Immature natural killer cell (primary cell): ENCODE data around the gene PIK3R1. TPM values are rescaled to one million over a fixed set of nuclear protein-coding genes. Genes with fewer than 3 reads are reported as not detected.

Experiments used
- DNase-seq, 3 donors: peaks; one replicate each; pipeline ENCODE4 v3.0.0; 2022; ENCODE audit warnings: mixed read lengths in 1 of 3
- H3K27ac Mint-ChIP-seq, 6 donors: one replicate each; pipeline ENCODE4 v1.8.0; 2020; ENCODE audit warnings: mixed read lengths in 6 of 6, mild to moderate bottlenecking in 5 of 6, inconsistent platforms in 4 of 6, moderate library complexity in 3 of 6
- H3K27me3 Mint-ChIP-seq, 3 donors: one replicate each; pipeline ENCODE4 v1.8.0; 2020 to 2021; ENCODE audit warnings: low read depth in 3 of 3, mild to moderate bottlenecking in 3 of 3, mixed read lengths in 3 of 3, moderate library complexity in 3 of 3, inconsistent platforms in 1 of 3
- H3K36me3 Mint-ChIP-seq, 3 donors: one replicate each; pipeline ENCODE4 v1.8.0; 2020; ENCODE audit warnings: mixed read lengths in 3 of 3, inconsistent platforms in 2 of 3, mild to moderate bottlenecking in 2 of 3
- H3K4me1 Mint-ChIP-seq, 2 donors: one replicate each; pipeline ENCODE4 v1.8.0; 2020; ENCODE audit warnings: inconsistent platforms in 2 of 2, mild to moderate bottlenecking in 2 of 2, mixed read lengths in 2 of 2, moderate library complexity in 1 of 2
- H3K4me3 Mint-ChIP-seq, 5 donors: one replicate each; pipeline ENCODE4 v1.8.0; 2020; ENCODE audit warnings: mild to moderate bottlenecking in 5 of 5, mixed read lengths in 5 of 5, inconsistent platforms in 3 of 5, moderate library complexity in 3 of 5
- H3K9me3 Mint-ChIP-seq, 6 donors: one replicate each; pipeline ENCODE4 v1.8.0; 2020; ENCODE audit warnings: mild to moderate bottlenecking in 6 of 6, mixed read lengths in 6 of 6, inconsistent platforms in 4 of 6, moderate library complexity in 3 of 6
- polyA plus RNA-seq, 3 donors: library from polyadenylated mRNA; unstranded; fragments of 300-500 nt; fragmentation: Illumina TruSeq; gene quantifications; one replicate each; pipeline ENCODE4 v1.2.3, GENCODE V29; 2021

Gene PIK3R1
- polyA plus RNA-seq, 3 donors from 2014 or later: 62.7 to 80.0 (median 66.8) TPM

DNA sequence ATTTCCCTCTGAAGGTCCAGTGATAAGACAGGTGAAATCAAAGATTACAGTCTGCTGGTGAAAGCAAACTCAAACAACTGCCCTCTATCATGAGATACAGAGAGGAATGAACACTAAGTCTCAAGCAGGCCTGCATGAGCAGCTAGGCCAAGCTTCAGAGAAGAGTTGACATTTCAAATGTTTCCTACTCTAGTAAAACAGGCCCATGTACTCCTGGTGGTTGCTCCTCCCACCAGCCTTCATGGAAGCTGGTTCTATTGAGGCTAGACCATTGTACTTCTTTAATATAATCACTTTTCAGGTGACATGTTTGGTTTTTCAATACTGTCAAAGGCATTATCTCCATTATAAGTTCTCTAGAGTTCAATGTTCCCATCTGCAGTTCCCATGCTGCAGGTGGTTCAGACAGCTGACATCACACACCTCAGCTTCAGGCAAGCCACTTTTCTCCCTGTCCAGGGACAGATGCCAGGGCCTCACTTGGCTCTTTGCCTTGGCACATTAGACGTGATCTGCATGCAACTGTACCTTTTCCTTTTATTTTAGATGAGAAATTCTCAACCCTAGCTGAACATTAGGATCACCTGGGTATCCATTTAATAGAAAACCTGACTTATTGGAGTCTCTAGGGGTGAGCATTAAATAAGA lies 89.8 kb downstream of the PIK3R1 start:
- H3K4me1 Mint-ChIP-seq: peaks cover 19 to 26% of the 10 kb centered on the region in 2 donors
- no peak overlapping the region for H3K4me3 Mint-ChIP-seq
- H3K36me3 Mint-ChIP-seq: peaks cover 4 to 5% (median 4%) of the 10 kb centered on the region in 3 donors
- DNase-seq: no peak
- no peaks in the 10 kb centered on the region for H3K9me3 Mint-ChIP-seq
- H3K27me3 Mint-ChIP-seq: peaks cover 2 to 6% (median 3%) of the 10 kb centered on the region in 3 donors
- peak overlapping the region in 2 of 6 donors; percentile 8 to 9 for H3K27ac Mint-ChIP-seq

GRCh38 chr5:68306361-68307014 lies 90.9 kb downstream of the PIK3R1 start:
- Mint-ChIP-seq H3K36me3 (peaks cover 4% of the 10 kb centered on the region in 3 donors), H3K27ac (no peak overlapping the region)

DNA sequence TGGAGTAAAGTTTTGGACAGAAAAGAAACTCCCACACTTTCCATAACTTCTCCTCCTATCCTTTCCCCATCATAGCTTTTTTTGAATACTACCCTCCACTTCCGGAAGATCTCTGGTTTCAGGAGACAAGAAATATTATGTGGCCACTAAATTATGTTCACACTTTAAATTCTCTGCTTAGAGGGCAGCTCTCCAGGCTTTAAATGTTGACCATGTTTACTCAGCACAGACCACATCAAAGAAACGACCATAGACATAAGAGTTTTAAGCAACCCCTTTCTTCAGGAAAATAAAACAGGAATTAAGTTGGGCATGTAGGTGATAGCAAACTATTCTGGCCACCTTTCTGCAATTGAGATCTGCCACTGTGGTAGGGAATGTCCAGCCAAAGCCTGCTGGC lies 97.8 kb downstream of the PIK3R1 start:
- Mint-ChIP-seq H3K4me3 (no peak overlapping the region), H3K27ac (no peak overlapping the region), H3K36me3 (no peaks in the 10 kb centered on the region), H3K9me3 (no peaks in the 10 kb centered on the region), H3K27me3 (peaks cover 0 to 3% (median under 1%) of the 10 kb centered on the region in 3 donors), H3K4me1 (peaks cover 13 to 32% of the 10 kb centered on the region in 2 donors)
- no peak for DNase-seq

More at GRCh38 chr5:68306361-68307014, 90.9 kb downstream of the PIK3R1 start:
- Mint-ChIP-seq H3K27me3 (peaks cover 2 to 6% (median 3%) of the 10 kb centered on the region in 3 donors), H3K4me1 (peaks cover 19 to 26% of the 10 kb centered on the region in 2 donors), H3K9me3 (no peaks in the 10 kb centered on the region), H3K4me3 (no peak overlapping the region)
- no peak for DNase-seq

DNA sequence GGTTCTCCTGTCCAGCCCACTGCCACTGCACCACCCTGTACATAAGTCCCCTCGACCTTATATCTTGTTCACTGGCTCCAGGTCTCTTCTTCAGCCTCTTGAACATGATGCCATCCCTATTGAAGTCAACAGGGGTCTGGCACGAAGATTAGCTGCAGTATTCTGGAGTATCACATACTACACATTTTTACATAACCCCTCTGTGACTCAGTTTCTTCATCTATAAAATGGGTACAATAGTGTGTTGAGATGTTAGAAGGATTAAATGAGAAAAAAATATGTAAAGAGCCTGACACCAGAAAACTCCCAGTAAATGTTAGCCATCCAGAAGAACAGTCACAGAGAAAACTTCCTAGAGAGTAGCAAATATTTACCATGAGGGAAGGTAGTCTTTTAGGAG lies 98.9 kb downstream of the PIK3R1 start:
- no peak overlapping the region for H3K4me3 Mint-ChIP-seq
- no peaks in the 10 kb centered on the region for H3K36me3 Mint-ChIP-seq
- peaks cover 13 to 32% of the 10 kb centered on the region in 2 donors for H3K4me1 Mint-ChIP-seq

DNA sequence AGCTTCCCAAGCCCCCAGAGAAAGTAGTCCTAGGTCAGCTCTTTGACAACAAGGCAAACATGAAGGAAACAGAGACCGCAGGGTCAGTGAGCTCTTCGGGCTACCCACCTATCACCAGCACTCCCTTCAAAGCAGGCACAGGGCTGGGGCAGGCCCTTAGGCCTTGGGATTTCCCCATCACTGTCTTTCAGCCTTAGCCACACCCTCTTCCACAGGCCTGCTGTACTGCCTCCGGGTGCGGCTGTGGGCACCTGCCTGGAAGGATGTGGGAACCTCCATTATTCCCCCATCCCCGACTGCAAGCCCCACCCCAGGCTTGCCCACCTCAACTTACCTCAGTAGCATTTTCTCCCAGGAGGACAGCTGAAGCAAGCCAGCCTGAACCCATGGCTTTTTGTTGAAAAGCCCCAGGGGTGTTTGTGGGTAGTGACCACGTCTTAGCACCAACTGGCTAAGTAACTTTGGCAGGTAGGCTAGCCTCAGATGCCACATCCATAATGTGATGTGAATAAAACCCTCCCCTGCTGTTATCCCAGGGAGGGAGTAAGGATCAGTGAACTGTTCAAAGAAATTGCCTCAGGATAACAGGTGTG lies 100.2 kb downstream of the PIK3R1 start:
- DNase-seq: peak; percentile 45 to 63 (median 63)
- Mint-ChIP-seq H3K27ac (peak overlapping the region; percentile 42 to 75 (median 66)), H3K36me3 (no peaks in the 10 kb centered on the region), H3K27me3 (peaks cover 0 to 3% (median 0%) of the 10 kb centered on the region in 3 donors), H3K4me1 (peaks cover 13 to 32% of the 10 kb centered on the region in 2 donors), H3K9me3 (peaks cover 0 to 2% (median 0%) of the 10 kb centered on the region in 6 donors), H3K4me3 (peak overlapping the region in 2 of 5 donors; percentile 15 to 23)

More for the DNA sequence above, 98.9 kb downstream of the PIK3R1 start:
- no peak for DNase-seq
- peak overlapping the region in 1 of 6 donors; percentile 15 for H3K27ac Mint-ChIP-seq
- H3K27me3 Mint-ChIP-seq: peaks cover 0 to 3% (median 0%) of the 10 kb centered on the region in 3 donors
- peaks cover 0 to 2% (median 0%) of the 10 kb centered on the region in 6 donors for H3K9me3 Mint-ChIP-seq

GRCh38 chr5:68316469-68316868 lies 100.9 kb downstream of the PIK3R1 start:
- H3K9me3 Mint-ChIP-seq: peaks cover 0 to 2% (median 0%) of the 10 kb centered on the region in 6 donors
- peaks cover 13 to 32% of the 10 kb centered on the region in 2 donors for H3K4me1 Mint-ChIP-seq
- no peak for DNase-seq
- H3K36me3 Mint-ChIP-seq: no peaks in the 10 kb centered on the region
- no peak overlapping the region for H3K4me3 Mint-ChIP-seq
- peak overlapping the region in 1 of 6 donors; percentile 75 for H3K27ac Mint-ChIP-seq
- peaks cover 0 to 3% (median 0%) of the 10 kb centered on the region in 3 donors for H3K27me3 Mint-ChIP-seq

DNA sequence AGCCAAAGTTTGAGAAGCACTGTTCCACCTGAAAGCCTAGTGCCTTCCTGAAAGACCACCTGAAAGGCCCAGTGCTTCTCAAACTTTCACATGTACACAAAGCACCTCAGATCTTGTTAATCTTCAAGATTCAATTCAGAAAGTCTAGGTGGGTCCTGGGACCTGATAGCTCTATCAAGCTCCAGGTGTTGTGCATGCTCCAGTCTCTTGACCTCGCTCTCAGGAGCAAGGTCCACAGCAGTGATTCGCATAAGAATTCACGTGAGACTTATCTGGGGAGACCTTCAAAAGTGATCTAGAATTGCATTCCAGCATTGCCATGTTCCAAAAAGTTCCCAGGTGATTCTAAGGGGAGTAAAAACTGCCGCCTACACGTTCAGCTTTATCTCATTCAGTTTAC lies 102.1 kb downstream of the PIK3R1 start:
- DNase-seq: no peak
- H3K36me3 Mint-ChIP-seq: no peaks in the 10 kb centered on the region
- no peak overlapping the region for H3K27ac Mint-ChIP-seq
- peaks cover 0 to 2% (median 0%) of the 10 kb centered on the region in 6 donors for H3K9me3 Mint-ChIP-seq
- H3K4me1 Mint-ChIP-seq: peaks cover 13 to 32% of the 10 kb centered on the region in 2 donors
- no peak overlapping the region for H3K4me3 Mint-ChIP-seq
- peaks cover 0 to 3% (median 2%) of the 10 kb centered on the region in 3 donors for H3K27me3 Mint-ChIP-seq

DNA sequence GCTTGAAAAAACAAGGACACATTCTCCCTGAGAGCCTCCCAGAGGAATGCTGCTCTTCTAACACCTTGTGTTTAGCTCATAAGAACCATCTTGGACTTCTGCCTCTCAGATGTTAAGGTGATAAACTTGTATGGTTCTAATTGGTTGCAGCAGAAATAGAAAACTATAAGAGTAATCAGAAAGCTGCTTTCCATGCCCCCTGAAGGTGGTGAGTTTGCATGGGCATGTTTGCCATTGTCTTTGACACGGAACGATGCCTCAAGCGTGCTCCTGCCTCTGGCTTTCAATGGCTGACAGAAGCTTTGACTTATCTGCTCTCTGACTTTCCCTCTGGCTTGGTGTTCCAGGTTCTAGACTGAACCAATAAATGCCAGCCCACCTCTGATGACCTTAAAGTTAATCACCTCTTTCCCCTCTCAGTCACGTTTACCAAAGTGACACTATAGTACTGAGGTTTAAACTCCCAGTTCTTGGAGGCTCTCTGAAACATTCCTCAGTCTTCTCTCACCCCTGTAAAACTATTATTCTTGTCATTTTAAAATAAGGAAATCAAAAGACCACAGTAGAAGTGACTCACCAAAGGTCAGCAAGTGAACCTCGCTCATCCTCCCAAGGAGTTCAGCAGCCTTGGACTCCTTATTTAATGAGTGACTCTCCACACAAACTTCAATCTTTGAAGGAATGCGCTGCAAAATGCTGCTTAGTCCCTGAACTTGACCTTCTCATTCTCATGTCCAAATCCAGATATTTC lies 103.6 kb downstream of the PIK3R1 start:
- H3K9me3 Mint-ChIP-seq: peaks cover 0 to 2% (median 0%) of the 10 kb centered on the region in 6 donors
- no peak overlapping the region for H3K4me3 Mint-ChIP-seq
- H3K27ac Mint-ChIP-seq: no peak overlapping the region
- H3K27me3 Mint-ChIP-seq: peaks cover 0 to 3% (median 2%) of the 10 kb centered on the region in 3 donors
- no peak for DNase-seq
- H3K4me1 Mint-ChIP-seq: peaks cover 13 to 26% of the 10 kb centered on the region in 2 donors
- no peaks in the 10 kb centered on the region for H3K36me3 Mint-ChIP-seq

GRCh38 chr5:68319706-68320412 lies 104.3 kb downstream of the PIK3R1 start:
- H3K27ac Mint-ChIP-seq: no peak overlapping the region

GRCh38 chr5:68320413-68320986 lies 104.9 kb downstream of the PIK3R1 start:
- peaks cover 0 to 2% (median 0%) of the 10 kb centered on the region in 6 donors for H3K9me3 Mint-ChIP-seq
- no peak overlapping the region for H3K4me3 Mint-ChIP-seq
- peaks cover 0 to 3% (median 2%) of the 10 kb centered on the region in 3 donors for H3K27me3 Mint-ChIP-seq
- no peak for DNase-seq
- peaks cover 9 to 27% of the 10 kb centered on the region in 2 donors for H3K4me1 Mint-ChIP-seq
- H3K27ac Mint-ChIP-seq: no peak overlapping the region
- H3K36me3 Mint-ChIP-seq: peaks cover 0 to 4% (median 0%) of the 10 kb centered on the region in 3 donors

More at GRCh38 chr5:68319706-68320412, 104.3 kb downstream of the PIK3R1 start:
- H3K36me3 Mint-ChIP-seq: no peaks in the 10 kb centered on the region
- H3K4me1 Mint-ChIP-seq: peaks cover 13 to 26% of the 10 kb centered on the region in 2 donors
- H3K27me3 Mint-ChIP-seq: peaks cover 0 to 3% (median 2%) of the 10 kb centered on the region in 3 donors
- H3K9me3 Mint-ChIP-seq: peaks cover 0 to 2% (median 0%) of the 10 kb centered on the region in 6 donors
- no peak overlapping the region for H3K4me3 Mint-ChIP-seq
- no peak for DNase-seq

GRCh38 chr5:68325065-68325580 lies 109.6 kb downstream of the PIK3R1 start:
- no peak overlapping the region for H3K27ac Mint-ChIP-seq
- H3K9me3 Mint-ChIP-seq: no peaks in the 10 kb centered on the region
- no peak overlapping the region for H3K4me3 Mint-ChIP-seq
- H3K27me3 Mint-ChIP-seq: peaks cover 0 to 2% (median 2%) of the 10 kb centered on the region in 3 donors
- peaks cover 0 to 4% (median 0%) of the 10 kb centered on the region in 3 donors for H3K36me3 Mint-ChIP-seq
- no peak for DNase-seq
- peaks cover 0 to 13% of the 10 kb centered on the region in 2 donors for H3K4me1 Mint-ChIP-seq

DNA sequence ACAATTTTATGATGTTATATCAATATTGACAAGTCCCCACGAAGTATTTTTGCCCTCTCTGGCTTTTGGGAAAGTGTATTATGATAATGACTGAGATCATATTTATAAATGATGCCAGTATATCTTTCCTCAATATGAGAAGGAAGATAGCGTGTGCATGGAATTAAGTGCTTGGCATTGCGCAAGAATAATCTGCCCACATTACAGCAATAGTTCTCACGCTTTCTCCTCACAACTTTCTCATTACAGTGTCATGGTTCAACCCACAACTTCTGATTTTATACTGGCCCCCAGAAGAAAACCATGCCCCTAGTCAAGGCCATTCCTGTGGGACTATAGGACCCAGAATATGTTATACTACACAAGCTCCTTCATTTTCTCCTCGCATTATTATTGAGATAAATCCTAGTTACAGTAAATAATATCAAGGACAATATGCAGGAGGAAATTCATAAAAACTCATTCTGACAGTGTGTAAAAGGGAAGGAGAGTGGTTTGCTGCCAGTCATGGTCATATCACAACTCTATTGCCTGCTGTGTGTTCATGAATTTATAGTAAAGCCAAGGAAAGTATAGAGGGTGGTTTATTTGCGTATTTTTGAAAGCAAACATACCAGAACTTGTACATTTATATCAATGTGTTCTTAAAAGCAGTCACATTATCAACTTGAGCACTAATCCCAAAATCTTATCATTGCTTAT lies 114.1 kb downstream of the PIK3R1 start:
- no peak for DNase-seq
- peaks cover 0 to 4% (median 0%) of the 10 kb centered on the region in 3 donors for H3K36me3 Mint-ChIP-seq
- H3K4me1 Mint-ChIP-seq: peaks cover 23 to 43% of the 10 kb centered on the region in 2 donors
- H3K27me3 Mint-ChIP-seq: peaks cover 0 to 2% (median 0%) of the 10 kb centered on the region in 3 donors
- no peak overlapping the region for H3K4me3 Mint-ChIP-seq
- no peak overlapping the region for H3K27ac Mint-ChIP-seq
- H3K9me3 Mint-ChIP-seq: no peaks in the 10 kb centered on the region
